Measurements from ENCODE around the gene BLMH. TPM values are rescaled to one million over a fixed set of nuclear protein-coding genes. Genes with fewer than 3 reads are reported as not detected.

Gene BLMH
- total RNA-seq, 1 donor from 2014 or later, result 36.2 TPM

DNA sequence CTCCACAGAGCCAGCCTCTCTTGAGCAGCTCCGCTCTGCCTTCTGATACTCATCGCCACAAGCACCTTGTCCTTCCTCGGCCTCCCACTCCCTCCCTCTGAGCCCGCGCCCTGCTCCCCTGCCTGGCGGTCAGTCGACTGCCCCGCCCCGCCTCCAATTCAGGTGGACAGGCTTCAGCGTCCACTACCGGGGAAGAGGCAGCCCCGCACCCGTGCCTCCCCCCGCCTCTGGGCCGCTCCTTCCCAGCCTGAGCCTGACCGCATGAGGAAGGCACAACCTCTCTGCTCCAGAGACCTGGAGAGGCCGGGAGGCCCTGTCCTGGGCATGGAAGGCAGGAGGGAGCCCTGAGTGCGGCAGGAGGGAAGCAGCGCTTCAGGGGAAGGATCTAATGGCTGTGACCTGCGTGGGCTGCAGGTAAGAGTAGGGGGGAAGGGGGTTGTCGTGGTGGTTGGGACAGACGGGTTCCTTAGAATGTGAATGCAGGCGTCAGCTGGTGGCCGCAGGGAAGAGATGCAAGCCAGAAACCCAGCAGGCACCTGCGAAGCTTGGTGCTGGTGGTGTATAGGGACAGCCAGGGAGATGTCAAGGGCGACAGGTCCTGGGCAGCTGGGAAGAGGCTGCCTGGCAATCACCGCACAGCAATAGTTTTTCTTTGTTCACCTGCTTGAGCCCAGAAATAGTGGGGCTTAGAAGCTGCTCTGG, 53.2 kb downstream of the BLMH start:
- peaks cover 5% of the 10 kb centered on the region for H3K36me3 Mint-ChIP-seq (ENCODE audit: low read depth, unreplicated experiment)
- Histone ChIP-seq H3K27me3 (ENCODE audit: insufficient read depth, low read length) (peaks cover 51% of the 10 kb centered on the region), H4K20me1 (ENCODE audit: insufficient read depth, low read length) (no peaks in the 10 kb centered on the region), H3K4me1 (ENCODE audit: insufficient read depth, low read length) (peaks cover 14% of the 10 kb centered on the region), H3K79me2 (ENCODE audit: insufficient read depth, low read length) (no peaks in the 10 kb centered on the region), H3K4me2 (ENCODE audit: low read length) (peak overlapping the region; percentile 21), H3K4me3 (ENCODE audit: insufficient read depth, low read depth, low read length) (no peak overlapping the region), H3K9ac (ENCODE audit: low read length) (no peak overlapping the region), H2AFZ (ENCODE audit: low read depth, low read length) (no peak overlapping the region), H3K9me3 (ENCODE audit: insufficient read depth, low read depth, low read length) (no peaks in the 10 kb centered on the region), H3K36me3 (ENCODE audit: insufficient read depth, low read length) (no peaks in the 10 kb centered on the region), H3K27ac (ENCODE audit: low read depth, low read length) (no peak overlapping the region)
- no peak overlapping the region for H3K4me3 Mint-ChIP-seq (ENCODE audit: unreplicated experiment)
- H3K9me3 Mint-ChIP-seq (ENCODE audit: unreplicated experiment), result peaks cover 10% of the 10 kb centered on the region
- no peak for FAIRE-seq
- H3K27me3 Mint-ChIP-seq (ENCODE audit: low read depth, unreplicated experiment), result peaks cover 60% of the 10 kb centered on the region
- TF ChIP-seq, protein P1, sequence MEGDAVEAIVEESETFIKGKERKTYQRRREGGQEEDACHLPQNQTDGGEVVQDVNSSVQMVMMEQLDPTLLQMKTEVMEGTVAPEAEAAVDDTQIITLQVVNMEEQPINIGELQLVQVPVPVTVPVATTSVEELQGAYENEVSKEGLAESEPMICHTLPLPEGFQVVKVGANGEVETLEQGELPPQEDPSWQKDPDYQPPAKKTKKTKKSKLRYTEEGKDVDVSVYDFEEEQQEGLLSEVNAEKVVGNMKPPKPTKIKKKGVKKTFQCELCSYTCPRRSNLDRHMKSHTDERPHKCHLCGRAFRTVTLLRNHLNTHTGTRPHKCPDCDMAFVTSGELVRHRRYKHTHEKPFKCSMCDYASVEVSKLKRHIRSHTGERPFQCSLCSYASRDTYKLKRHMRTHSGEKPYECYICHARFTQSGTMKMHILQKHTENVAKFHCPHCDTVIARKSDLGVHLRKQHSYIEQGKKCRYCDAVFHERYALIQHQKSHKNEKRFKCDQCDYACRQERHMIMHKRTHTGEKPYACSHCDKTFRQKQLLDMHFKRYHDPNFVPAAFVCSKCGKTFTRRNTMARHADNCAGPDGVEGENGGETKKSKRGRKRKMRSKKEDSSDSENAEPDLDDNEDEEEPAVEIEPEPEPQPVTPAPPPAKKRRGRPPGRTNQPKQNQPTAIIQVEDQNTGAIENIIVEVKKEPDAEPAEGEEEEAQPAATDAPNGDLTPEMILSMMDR (IDR thresholded peaks at IDR 0.05; ENCODE audit: insufficient read depth, low read depth, low read length), result no peak
- TF ChIP-seq EZH2 (IDR thresholded peaks at IDR 0.05; ENCODE audit: insufficient read depth, low read length), result peak; percentile 74
- H3K4me1 Mint-ChIP-seq (ENCODE audit: low read depth, unreplicated experiment), result no peaks in the 10 kb centered on the region
- no peak for DNase-seq (ENCODE audit: low read depth)
- H3K27ac Mint-ChIP-seq (ENCODE audit: unreplicated experiment), result no peak overlapping the region

DNA sequence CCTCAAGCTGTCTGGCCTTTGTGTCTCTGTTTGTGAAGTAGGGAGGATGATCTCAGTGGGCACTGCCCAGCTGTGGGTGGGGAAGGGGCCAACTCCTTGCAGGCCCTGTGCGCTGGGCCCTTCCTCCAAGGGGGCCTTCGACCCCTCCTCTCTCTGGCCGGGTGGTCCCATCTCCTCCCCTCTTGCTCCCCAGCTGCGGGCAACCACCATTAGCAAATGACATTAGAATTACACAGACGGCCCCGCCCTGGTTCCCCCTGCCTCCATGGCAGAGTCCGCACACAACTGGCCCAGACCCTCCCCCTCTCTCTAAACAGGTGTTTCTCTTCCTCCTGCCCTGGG, 53.8 kb downstream of the BLMH start:
- Mint-ChIP-seq H3K4me3 (ENCODE audit: unreplicated experiment) (no peak overlapping the region), H3K36me3 (ENCODE audit: low read depth, unreplicated experiment) (peaks cover 5% of the 10 kb centered on the region), H3K27ac (ENCODE audit: unreplicated experiment) (no peak overlapping the region), H3K9me3 (ENCODE audit: unreplicated experiment) (peaks cover 10% of the 10 kb centered on the region), H3K4me1 (ENCODE audit: low read depth, unreplicated experiment) (no peaks in the 10 kb centered on the region), H3K27me3 (ENCODE audit: low read depth, unreplicated experiment) (peaks cover 66% of the 10 kb centered on the region)
- FAIRE-seq (no peak), DNase-seq (ENCODE audit: low read depth) (no peak)
- no peak overlapping the region for H3K4me3 ChIP-seq (ENCODE audit: insufficient read depth, low read depth, low read length)
- H3K9me3 ChIP-seq (ENCODE audit: insufficient read depth, low read depth, low read length), result no peaks in the 10 kb centered on the region
- no peaks in the 10 kb centered on the region for H3K79me2 ChIP-seq (ENCODE audit: insufficient read depth, low read length)
- H3K36me3 ChIP-seq (ENCODE audit: insufficient read depth, low read length), result no peaks in the 10 kb centered on the region
- no peak overlapping the region for H3K27ac ChIP-seq (ENCODE audit: low read depth, low read length)
- no peak overlapping the region for H3K9ac ChIP-seq (ENCODE audit: low read length)
- no peak overlapping the region for H3K4me2 ChIP-seq (ENCODE audit: low read length)
- no peak overlapping the region for H2AFZ ChIP-seq (ENCODE audit: low read depth, low read length)
- peaks cover 14% of the 10 kb centered on the region for H3K4me1 ChIP-seq (ENCODE audit: insufficient read depth, low read length)
- H4K20me1 ChIP-seq (ENCODE audit: insufficient read depth, low read length), result no peaks in the 10 kb centered on the region
- H3K27me3 ChIP-seq (ENCODE audit: insufficient read depth, low read length), result peaks cover 56% of the 10 kb centered on the region
- peak; percentile 45 for TF ChIP-seq EZH2 (IDR thresholded peaks at IDR 0.05; ENCODE audit: insufficient read depth, low read length)
- TF ChIP-seq, protein P1 (IDR thresholded peaks at IDR 0.05; ENCODE audit: insufficient read depth, low read depth, low read length), result no peak

DNA sequence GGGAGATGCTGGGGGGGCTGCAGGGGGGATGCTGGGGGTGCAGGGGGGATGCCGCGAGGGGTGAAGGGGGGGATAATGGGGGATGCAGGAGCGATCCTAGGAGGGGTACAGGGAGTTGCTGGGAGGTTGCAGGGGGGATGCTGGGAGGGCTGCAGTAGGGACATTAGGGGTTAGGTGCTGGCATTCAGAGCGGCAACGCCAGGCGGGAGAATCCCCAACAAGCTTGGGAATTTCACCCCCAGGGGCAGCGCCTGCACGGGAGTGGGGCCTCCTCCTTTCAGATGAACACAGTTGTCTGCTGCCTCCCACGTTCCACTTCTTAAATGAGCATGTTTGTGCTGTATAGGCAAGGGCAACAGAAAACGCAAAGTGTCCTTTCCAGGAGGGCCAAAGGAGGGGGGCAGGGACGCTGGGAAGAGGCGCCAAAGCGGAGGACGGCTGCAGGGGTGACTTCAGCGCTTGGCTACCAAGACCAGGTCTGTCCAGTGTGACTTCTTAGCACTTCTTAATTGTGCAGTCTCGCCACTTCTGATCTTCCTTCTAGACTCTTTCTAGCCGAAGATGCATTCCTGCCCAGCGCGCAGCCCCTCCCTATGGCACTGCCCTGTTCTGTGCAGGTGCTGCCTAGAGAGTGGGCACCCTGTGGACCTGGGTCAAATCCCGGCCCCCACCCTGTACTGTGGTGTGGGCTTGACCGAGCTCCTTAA, 54.3 kb downstream of the BLMH start:
- Histone ChIP-seq H3K9ac (ENCODE audit: low read length) (no peak overlapping the region), H3K4me1 (ENCODE audit: insufficient read depth, low read length) (peaks cover 14% of the 10 kb centered on the region), H3K27ac (ENCODE audit: low read depth, low read length) (no peak overlapping the region), H3K4me3 (ENCODE audit: insufficient read depth, low read depth, low read length) (no peak overlapping the region), H3K4me2 (ENCODE audit: low read length) (peak overlapping the region; percentile 16), H3K36me3 (ENCODE audit: insufficient read depth, low read length) (no peaks in the 10 kb centered on the region), H3K9me3 (ENCODE audit: insufficient read depth, low read depth, low read length) (no peaks in the 10 kb centered on the region), H2AFZ (ENCODE audit: low read depth, low read length) (no peak overlapping the region), H4K20me1 (ENCODE audit: insufficient read depth, low read length) (no peaks in the 10 kb centered on the region), H3K79me2 (ENCODE audit: insufficient read depth, low read length) (no peaks in the 10 kb centered on the region), H3K27me3 (ENCODE audit: insufficient read depth, low read length) (peaks cover 61% of the 10 kb centered on the region)
- Mint-ChIP-seq H3K27me3 (ENCODE audit: low read depth, unreplicated experiment) (peaks cover 71% of the 10 kb centered on the region), H3K27ac (ENCODE audit: unreplicated experiment) (no peak overlapping the region), H3K9me3 (ENCODE audit: unreplicated experiment) (peaks cover 10% of the 10 kb centered on the region), H3K4me1 (ENCODE audit: low read depth, unreplicated experiment) (no peaks in the 10 kb centered on the region), H3K36me3 (ENCODE audit: low read depth, unreplicated experiment) (peaks cover 5% of the 10 kb centered on the region), H3K4me3 (ENCODE audit: unreplicated experiment) (no peak overlapping the region)
- DNase-seq (ENCODE audit: low read depth) (no peak), FAIRE-seq (no peak)
- TF ChIP-seq EZH2 (IDR thresholded peaks at IDR 0.05; ENCODE audit: insufficient read depth, low read length), result no peak

Data from astrocyte (in vitro differentiated cells and primary cell).